ENCODE results near the gene NSMCE4A. TPM values are rescaled to one million over a fixed set of nuclear protein-coding genes. Genes with fewer than 3 reads are reported as not detected.

The NSMCE4A gene
- total and polyA plus RNA-seq, 2 of the 8 experiments (the other 6 are each of a cell fraction or from before 2014, with no cell fraction given) = 48.6 to 66.0 TPM

GRCh38 chr10:122012731-122013130, 37.7 kb upstream of the NSMCE4A start:
- Histone ChIP-seq H2AK5ac (ENCODE audit: low read depth, low read length) (no peak overlapping the region), H3K79me2 (ENCODE audit: control insufficient read depth in 1 of 2, insufficient read depth in 2 of 2, low read length in 2 of 2) (no peaks in the 10 kb centered on the region), H3K9me3 (ENCODE audit: insufficient read depth in 2 of 2, low read depth in 1 of 2, low read length in 1 of 2) (no peaks in the 10 kb centered on the region), H3K14ac (ENCODE audit: insufficient read length) (no peak overlapping the region), H3K4me1 (replicated peaks in 1 of 4; ENCODE audit: control insufficient read depth in 3 of 4, insufficient read depth in 4 of 4, low read length in 3 of 4) (no peaks in the 10 kb centered on the region), H2BK5ac (ENCODE audit: low read depth, low read length) (no peak overlapping the region), H3K23ac (ENCODE audit: insufficient read length) (no peak overlapping the region), H3K4me3 (ENCODE audit: extremely low read depth in 1 of 4, insufficient read depth in 2 of 4, low read depth in 3 of 4, low read length in 4 of 4) (no peak overlapping the region), H2BK12ac (ENCODE audit: low read depth, low read length) (no peak overlapping the region), H4K5ac (ENCODE audit: insufficient read length, low read depth, low read length) (no peak overlapping the region), H3K9ac (replicated peaks in 1 of 4; ENCODE audit: extremely low read depth in 1 of 4, low read depth in 3 of 4, low read length in 3 of 4) (no peak overlapping the region), H4K8ac (ENCODE audit: extremely low read depth, insufficient read depth, low read length) (no peak overlapping the region), H2AFZ (ENCODE audit: low read length) (no peak overlapping the region), H4K91ac (replicated peaks; ENCODE audit: insufficient read length, low read length) (no peak overlapping the region), H3K27me3 (replicated peaks in 1 of 4; ENCODE audit: control insufficient read depth in 3 of 4, extremely low read depth in 1 of 4, insufficient read depth in 3 of 4, low read length in 3 of 4) (no peaks in the 10 kb centered on the region), H2BK20ac (ENCODE audit: low read length) (no peak overlapping the region), H3K23me2 (ENCODE audit: low read depth, low read length) (no peaks in the 10 kb centered on the region), H2BK120ac (replicated peaks; ENCODE audit: low read depth, low read length) (no peak overlapping the region), H3K79me1 (ENCODE audit: low read depth, low read length) (no peaks in the 10 kb centered on the region), H3K4me2 (ENCODE audit: insufficient read depth in 1 of 2, low read depth in 2 of 2, low read length in 2 of 2) (no peak overlapping the region), H2BK15ac (ENCODE audit: low read length) (no peak overlapping the region), H3K56ac (replicated peaks; ENCODE audit: insufficient read length, low read depth, low read length) (no peak overlapping the region), H3K18ac (ENCODE audit: extremely low read depth, low read length) (no peak overlapping the region), H3K27ac (ENCODE audit: low read depth, low read length) (no peak overlapping the region), H3K36me3 (ENCODE audit: control insufficient read depth in 2 of 4, insufficient read depth in 4 of 4, low read length in 3 of 4) (no peaks in the 10 kb centered on the region), H4K20me1 (replicated peaks in 1 of 2; ENCODE audit: control insufficient read depth in 1 of 2, insufficient read depth in 2 of 2, low read length in 2 of 2) (no peaks in the 10 kb centered on the region), H3K4ac (replicated peaks; ENCODE audit: insufficient read length, low read depth, low read length) (no peak overlapping the region)
- POLR2A ChIA-PET (ENCODE audit: partially characterized antibody) = interaction anchor here (0.7 kb wide), 1 partner anchor 9 kb away, joined by 3 read pairs; no protein-coding TSS in a partner anchor
- DNase-seq (ENCODE audit: low read depth in 1 of 2, low spot score in 2 of 2) (no peak), FAIRE-seq (no peak)
- CTCF ChIA-PET (ENCODE audit: partially characterized antibody) = no interaction called here
- 93% methylated on average over 5 of the region's 5 CpGs; no CpG with 5 or more reads in 1 of the 2 experiments for WGBS, 2 experiments (ENCODE audit: extremely low coverage in 1 of 2, insufficient coverage in 1 of 2, insufficient read length in 1 of 2, insufficient replicate concordance in 2 of 2, low coverage in 1 of 2, low lambda C conversion rate in 2 of 2, missing lambda C conversion rate in 1 of 2)
- no peak for TF ChIP-seq CBX5 (IDR thresholded peaks at IDR 0.05; ENCODE audit: low read depth, low read length)
- TF ChIP-seq CTCF (IDR thresholded peaks at IDR 0.05; ENCODE audit: control extremely low read depth in 1 of 3, insufficient read depth in 1 of 3, low read depth in 1 of 3, low read length in 3 of 3) = no peak
- no peak for TF ChIP-seq BCL11A (IDR thresholded peaks at IDR 0.05; ENCODE audit: low read depth in 2 of 2, low read length in 2 of 2)
- TF ChIP-seq BACH1 (IDR thresholded peaks at IDR 0.05; ENCODE audit: low read length) = no peak
- TF ChIP-seq JUN (IDR thresholded peaks at IDR 0.05; ENCODE audit: low read depth, low read length) = no peak
- no peak for TF ChIP-seq SRF (IDR thresholded peaks at IDR 0.05; ENCODE audit: low read depth, low read length)
- no peak for TF ChIP-seq TEAD4 (IDR thresholded peaks at IDR 0.05; ENCODE audit: low read depth, low read length)
- no peak for TF ChIP-seq TCF12 (IDR thresholded peaks at IDR 0.05; ENCODE audit: low read depth, low read length)

Data from H1 (cell line).